Lower leg skin (tissue), 4 donors: Measurements from ENCODE around the gene CCR3. TPM values are rescaled to one million over a fixed set of nuclear protein-coding genes. Genes with fewer than 3 reads are reported as not detected.

Experiments used
- DNase-seq, 2 donors: peaks; one replicate each; pipeline ENCODE4 v3.0.0-alpha.2; 2019; ENCODE audit warnings: low spot score in 2 of 2
- H3K4me3 ChIP-seq: fragments of 200-600 bp; sonication (generic); 2 replicates; pipeline ENCODE4 v1.5.1; 2017; ENCODE audit warnings: mild to moderate bottlenecking, low read depth; ENCODE audit not compliant: poor library complexity, severe bottlenecking
- POLR2A ChIP-seq, 2 donors: fragments of 450-650 bp; IDR thresholded peaks; one replicate each; pipeline ENCODE4 v1.6.1; 2016 to 2017; ENCODE audit warnings: antibody characterized with exemption in 2 of 2, mild to moderate bottlenecking in 1 of 2, moderate library complexity in 1 of 2
- WGBS, 2 donors: methylation state at CpG; one replicate each; pipeline ENCODE4 v1.1.5; 2018; 5-methylcytosine and 5-hydroxymethylcytosine counted together
- intact Hi-C: fragments of 100-400 bp; cut with DNase I; formaldehyde crosslinking; loops from one replicate; pipeline ENCODE4 v1.15.0; 2023; ENCODE audit warnings: low total_unique reads
- total RNA-seq, 4 donors: library from RNA; depleted of rRNA; stranded (reverse); fragments of >200 nt; gene quantifications; one replicate each; pipeline ENCODE4 v1.1.0, GENCODE V29; 2016
- TF ChIP-seq, protein P1 (sequence below), 3 donors: fragments of 450-650 bp; IDR thresholded peaks; one replicate each; pipeline ENCODE4 v1.5.1; 2016; ENCODE audit warnings: antibody characterized with exemption in 3 of 3, mild to moderate bottlenecking in 3 of 3, moderate library complexity in 2 of 3

Gene CCR3
- total RNA-seq, 4 donors from 2014 or later: 0.55 to 3.2 (median 2.4) TPM

DNA sequence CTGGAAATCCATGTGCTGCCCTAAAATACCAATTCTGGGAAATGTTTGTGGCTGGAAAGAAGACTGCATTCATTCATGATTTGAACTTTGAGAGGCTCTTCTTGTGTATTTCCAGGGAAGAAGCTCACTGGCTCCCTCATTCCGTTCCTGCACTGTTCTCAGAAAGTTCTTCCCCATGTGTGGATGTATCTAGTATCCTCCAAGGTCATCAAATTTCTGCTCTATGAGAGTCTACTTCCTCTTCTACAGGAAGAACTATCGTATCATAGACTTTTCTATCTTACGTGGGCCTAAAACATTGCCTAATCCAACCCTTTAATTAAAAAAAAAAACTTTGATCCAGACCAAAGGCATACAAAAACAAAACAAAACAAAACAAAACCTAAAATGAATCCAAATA lies 2.9 kb downstream of the CCR3 start:
- intact Hi-C loops: no loop called here
- DNase-seq: no peak
- no peak for TF ChIP-seq POLR2A (IDR thresholded peaks at IDR 0.05)
- TF ChIP-seq, protein P1, sequence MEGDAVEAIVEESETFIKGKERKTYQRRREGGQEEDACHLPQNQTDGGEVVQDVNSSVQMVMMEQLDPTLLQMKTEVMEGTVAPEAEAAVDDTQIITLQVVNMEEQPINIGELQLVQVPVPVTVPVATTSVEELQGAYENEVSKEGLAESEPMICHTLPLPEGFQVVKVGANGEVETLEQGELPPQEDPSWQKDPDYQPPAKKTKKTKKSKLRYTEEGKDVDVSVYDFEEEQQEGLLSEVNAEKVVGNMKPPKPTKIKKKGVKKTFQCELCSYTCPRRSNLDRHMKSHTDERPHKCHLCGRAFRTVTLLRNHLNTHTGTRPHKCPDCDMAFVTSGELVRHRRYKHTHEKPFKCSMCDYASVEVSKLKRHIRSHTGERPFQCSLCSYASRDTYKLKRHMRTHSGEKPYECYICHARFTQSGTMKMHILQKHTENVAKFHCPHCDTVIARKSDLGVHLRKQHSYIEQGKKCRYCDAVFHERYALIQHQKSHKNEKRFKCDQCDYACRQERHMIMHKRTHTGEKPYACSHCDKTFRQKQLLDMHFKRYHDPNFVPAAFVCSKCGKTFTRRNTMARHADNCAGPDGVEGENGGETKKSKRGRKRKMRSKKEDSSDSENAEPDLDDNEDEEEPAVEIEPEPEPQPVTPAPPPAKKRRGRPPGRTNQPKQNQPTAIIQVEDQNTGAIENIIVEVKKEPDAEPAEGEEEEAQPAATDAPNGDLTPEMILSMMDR (IDR thresholded peaks at IDR 0.05): no peak
- WGBS, 2 donors: 80 to 85% methylated on average over 3 of the region's 3 CpGs
- H3K4me3 ChIP-seq: no peak overlapping the region

DNA sequence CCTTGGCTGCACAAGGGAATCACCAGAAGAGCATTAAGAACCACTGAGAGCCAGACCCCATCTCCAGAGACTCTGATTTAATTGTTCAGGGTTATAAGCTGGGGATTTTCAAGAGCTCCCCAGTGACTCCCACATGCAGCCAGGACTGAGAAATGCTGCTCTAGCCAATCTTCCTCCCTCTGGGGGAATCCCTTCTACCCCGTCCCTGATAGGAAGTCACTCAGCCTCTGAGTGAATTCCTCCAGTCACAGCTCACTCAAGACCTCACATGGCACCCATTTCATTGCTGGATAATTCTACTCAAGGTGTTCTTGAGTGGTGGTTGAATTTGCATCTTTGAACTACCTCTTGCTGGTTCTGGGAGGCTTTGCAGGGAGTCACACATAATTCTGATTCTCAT lies 10.7 kb downstream of the CCR3 start:
- 53 to 59% methylated on average over 1 of the region's 1 CpG for WGBS, 2 donors
- intact Hi-C loops: no loop called here
- no peak for TF ChIP-seq POLR2A (IDR thresholded peaks at IDR 0.05)
- TF ChIP-seq, protein P1 (IDR thresholded peaks at IDR 0.05): no peak
- no peak overlapping the region for H3K4me3 ChIP-seq
- no peak for DNase-seq

DNA sequence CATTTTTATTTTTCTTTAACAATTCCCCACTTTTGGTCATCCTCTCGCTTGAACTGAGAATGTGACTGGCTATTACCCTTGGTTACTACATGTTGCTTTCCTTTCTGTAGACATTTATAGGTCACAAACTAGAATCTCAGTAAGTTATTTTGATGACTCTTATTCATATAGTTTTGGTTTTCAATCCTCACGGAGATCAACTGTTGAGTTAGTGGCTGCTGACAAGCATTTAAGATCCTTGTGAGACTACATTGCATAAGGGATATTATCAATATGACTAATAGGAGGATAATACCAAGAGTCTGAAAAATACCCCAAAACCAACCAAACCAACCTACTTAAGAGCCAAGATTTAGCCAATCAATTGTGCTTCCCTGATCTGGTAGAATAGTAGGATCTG lies 16.3 kb downstream of the CCR3 start:
- 90 to 95% methylated on average over 2 of the region's 2 CpGs for WGBS, 2 donors
- no peak for DNase-seq
- intact Hi-C loops: no loop called here
- no peak for TF ChIP-seq POLR2A (IDR thresholded peaks at IDR 0.05)
- TF ChIP-seq, protein P1 (IDR thresholded peaks at IDR 0.05): no peak
- H3K4me3 ChIP-seq: no peak overlapping the region

DNA sequence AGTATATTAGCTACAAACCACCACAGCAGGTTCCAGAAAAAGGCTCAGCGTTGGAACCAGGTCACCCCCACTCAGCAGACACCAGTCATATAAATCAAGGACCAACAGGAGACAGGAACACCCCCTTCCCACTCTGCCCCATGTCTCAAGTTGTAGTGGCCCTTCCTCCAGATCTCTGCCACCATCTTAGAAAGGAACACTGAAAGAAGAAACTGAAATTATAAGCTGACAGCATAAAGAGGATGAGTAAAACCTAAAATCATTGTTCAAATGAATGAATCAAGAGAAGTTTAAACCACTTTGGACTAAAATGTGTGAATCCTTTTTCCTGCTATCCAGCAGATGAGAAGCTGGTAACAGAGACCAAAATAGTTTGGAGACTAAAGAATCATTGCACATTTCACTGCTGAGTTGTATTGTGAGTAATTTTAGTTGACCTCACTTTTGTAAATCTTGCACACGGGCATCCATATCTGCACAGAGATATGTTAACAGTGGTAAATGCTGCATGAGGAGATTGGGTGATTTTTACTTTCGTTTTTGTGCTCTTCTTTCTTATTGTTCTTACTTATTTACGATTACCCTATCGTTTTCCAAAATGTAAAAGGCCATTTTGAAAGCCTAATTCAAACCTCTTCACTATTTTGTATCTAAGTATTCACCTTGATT lies 19.8 kb downstream of the CCR3 start:
- 70 to 73% methylated on average over 5 of the region's 5 CpGs for WGBS, 2 donors
- no peak overlapping the region for H3K4me3 ChIP-seq
- DNase-seq: no peak
- TF ChIP-seq, protein P1 (IDR thresholded peaks at IDR 0.05): no peak
- TF ChIP-seq POLR2A (IDR thresholded peaks at IDR 0.05): no peak
- intact Hi-C loops: no loop called here

DNA sequence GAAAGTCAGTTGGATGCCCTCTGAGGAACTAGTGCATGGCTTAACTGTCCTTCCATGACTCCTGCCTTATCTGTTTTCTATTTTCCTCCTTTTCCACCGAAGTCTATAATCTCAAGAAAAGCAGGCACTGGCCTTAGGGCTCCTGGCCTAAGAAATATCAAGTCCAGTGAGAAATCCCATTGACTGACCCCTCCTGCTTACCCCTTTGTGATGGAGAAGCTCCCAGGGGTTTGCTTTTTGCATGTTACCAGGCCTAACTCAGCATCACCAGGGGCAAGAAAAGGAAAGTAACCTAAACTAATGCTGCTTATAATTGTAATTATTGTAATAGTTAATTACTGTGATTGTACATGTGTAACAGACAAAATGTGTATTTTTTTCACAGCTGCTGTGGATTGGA lies 21.7 kb downstream of the CCR3 start:
- TF ChIP-seq, protein P1 (IDR thresholded peaks at IDR 0.05): no peak
- no peak for TF ChIP-seq POLR2A (IDR thresholded peaks at IDR 0.05)
- H3K4me3 ChIP-seq: no peak overlapping the region
- DNase-seq: no peak
- WGBS, 2 donors: 68 to 74% methylated on average over 1 of the region's 1 CpG
- intact Hi-C loops: no loop called here

DNA sequence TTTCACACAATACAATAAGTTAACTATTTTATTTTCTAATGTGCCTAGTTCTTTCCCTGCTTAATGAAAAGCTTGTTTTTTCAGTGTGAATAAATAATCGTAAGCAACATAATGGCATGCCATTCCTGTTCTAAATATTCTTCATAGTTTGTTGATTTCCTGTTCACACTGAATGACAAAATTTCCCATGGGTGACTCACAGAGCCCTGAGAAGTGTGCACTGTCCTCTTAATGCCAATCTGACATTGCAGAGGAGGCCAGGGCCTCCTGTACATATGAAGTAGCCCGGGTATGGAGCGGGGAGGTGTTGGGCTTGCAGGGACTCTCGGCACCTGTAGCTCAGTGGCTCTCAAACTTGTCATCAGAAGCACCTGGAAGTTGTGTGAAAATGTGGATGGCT lies 24.3 kb downstream of the CCR3 start:
- no peak overlapping the region for H3K4me3 ChIP-seq
- intact Hi-C loops: no loop called here
- no peak for TF ChIP-seq POLR2A (IDR thresholded peaks at IDR 0.05)
- TF ChIP-seq, protein P1 (IDR thresholded peaks at IDR 0.05): no peak
- DNase-seq: no peak
- 90 to 93% methylated on average over 4 of the region's 4 CpGs for WGBS, 2 donors
